C4-2B (cell line): ENCODE measurements around the gene AFF3.

Experiments used
- CTCF ChIP-seq: fragments of 450-650 bp; conservative IDR thresholded peaks from 2 replicates; pipeline ENCODE4 v1.5.1; 2017; ENCODE audit warnings: mild to moderate bottlenecking
- ZFX ChIP-seq: fragments of 450-650 bp; IDR thresholded peaks from 2 replicates; pipeline ENCODE4 v1.6.1; 2017

DNA sequence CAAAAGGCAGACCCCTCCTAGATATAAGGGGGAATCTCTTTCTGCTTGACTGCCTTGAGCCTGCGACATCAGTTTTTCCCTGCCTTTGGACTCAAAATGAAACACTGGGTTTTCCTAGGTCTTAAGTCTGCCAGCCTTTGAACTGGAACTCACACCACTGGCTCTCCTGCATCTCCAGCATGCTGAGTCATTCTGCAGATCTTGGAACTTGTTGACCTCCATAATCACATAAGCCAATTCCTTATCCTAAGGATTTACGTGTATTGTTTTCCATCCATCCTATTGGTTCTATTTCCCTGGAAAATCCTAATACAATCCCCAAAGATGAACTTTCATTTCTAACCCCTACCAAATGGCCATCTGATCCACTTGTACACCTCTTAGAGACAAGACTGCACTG, 88.0 kb downstream of the AFF3 start:
- TF ChIP-seq CTCF (no peak), ZFX (no peak)
